HG03025 (cell line): Measurements from ENCODE around the gene DAZ1.
"Not testable (repeated sequence)": the region's sequence is repeated elsewhere in the genome, so short reads cannot be mapped to it uniquely, and the experiment has no call there.

ENCODE experiments used
- ATAC-seq: cut with Tn5 transposase; IDR thresholded peaks from one replicate; pipeline ENCODE4 v1.9.1; 2021; ENCODE audit warnings: mild to moderate bottlenecking, moderate library complexity; ENCODE audit not compliant: unreplicated experiment, low FRiP score

The DAZ1 gene, protein sequence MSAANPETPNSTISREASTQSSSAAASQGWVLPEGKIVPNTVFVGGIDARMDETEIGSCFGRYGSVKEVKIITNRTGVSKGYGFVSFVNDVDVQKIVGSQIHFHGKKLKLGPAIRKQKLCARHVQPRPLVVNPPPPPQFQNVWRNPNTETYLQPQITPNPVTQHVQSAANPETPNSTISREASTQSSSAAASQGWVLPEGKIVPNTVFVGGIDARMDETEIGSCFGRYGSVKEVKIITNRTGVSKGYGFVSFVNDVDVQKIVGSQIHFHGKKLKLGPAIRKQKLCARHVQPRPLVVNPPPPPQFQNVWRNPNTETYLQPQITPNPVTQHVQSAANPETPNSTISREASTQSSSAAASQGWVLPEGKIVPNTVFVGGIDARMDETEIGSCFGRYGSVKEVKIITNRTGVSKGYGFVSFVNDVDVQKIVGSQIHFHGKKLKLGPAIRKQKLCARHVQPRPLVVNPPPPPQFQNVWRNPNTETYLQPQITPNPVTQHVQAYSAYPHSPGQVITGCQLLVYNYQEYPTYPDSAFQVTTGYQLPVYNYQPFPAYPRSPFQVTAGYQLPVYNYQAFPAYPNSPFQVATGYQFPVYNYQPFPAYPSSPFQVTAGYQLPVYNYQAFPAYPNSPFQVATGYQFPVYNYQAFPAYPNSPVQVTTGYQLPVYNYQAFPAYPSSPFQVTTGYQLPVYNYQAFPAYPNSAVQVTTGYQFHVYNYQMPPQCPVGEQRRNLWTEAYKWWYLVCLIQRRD

DNA sequence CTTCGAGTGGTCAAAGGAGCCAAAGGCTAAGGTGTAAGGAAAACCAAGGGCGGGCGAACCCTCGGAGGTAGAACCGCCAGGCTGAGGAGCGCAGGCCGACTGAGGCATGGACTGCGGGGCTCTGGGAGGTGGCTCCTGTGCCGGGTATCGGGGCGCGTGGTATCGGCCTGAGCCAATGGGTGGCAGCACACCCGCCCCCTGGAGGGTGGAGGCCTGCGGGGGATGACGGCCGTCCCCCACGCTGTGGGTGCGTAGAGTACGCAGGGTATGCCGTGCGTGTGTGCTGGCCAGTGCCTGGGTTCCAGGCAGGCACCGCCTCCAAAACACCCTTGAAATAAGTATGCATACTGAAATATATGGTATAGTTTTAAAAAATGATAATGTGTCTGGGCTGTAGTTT lies at the start of gene DAZ1:
TSS of gene DAZ1 (minus strand) at position 101 of the 400 bp plus-strand sequence. CDS start 208 bp downstream, outside the sequence.
- ATAC-seq = not testable (repeated sequence)

GRCh38 chrY:23219233-23219632 lies 20.4 kb upstream of the DAZ1 start, which contains the start of gene DAZ2:
Gene DAZ2, plus strand, starts transcription at chrY:23219533. Its CDS starts 208 bp downstream, at chrY:23219741.
- ATAC-seq = not testable (repeated sequence)

GRCh38 chrY:23210681-23211080 lies 11.9 kb upstream of the DAZ1 start:
- not testable (repeated sequence) for ATAC-seq

DNA sequence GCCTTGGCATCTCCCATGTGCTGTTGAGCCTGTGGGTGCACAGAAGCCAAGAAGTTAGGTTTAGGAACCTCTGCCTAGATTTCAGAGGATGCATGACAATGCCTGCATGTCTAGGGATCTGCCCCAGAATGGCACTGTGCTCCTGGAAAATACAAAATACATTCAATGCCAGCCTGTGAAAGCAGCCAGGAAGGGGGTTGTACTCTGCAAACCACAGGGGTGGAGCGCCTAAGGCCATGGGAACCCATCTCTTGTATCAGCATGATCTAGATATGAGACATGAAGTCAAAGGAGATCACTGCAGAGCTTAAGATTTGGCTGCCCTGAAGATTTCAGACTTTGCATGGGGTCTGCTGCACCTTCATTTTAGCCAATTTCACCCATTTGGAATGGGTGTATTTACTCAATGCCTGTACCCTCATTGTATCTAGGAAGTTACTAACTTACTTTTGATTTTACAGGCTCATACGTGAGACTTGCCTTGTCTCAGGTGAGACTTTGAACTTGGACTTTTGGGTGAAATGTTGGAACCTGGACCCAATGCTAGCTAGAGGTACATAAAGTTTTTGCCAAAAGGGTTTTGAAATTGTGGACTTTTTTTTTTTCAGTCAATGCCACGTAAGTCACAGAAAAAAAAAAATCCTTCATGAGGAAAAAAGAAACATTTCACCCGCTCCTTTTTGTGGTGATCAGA lies 11.1 kb upstream of the DAZ1 start:
- ATAC-seq = not testable (repeated sequence)

DNA sequence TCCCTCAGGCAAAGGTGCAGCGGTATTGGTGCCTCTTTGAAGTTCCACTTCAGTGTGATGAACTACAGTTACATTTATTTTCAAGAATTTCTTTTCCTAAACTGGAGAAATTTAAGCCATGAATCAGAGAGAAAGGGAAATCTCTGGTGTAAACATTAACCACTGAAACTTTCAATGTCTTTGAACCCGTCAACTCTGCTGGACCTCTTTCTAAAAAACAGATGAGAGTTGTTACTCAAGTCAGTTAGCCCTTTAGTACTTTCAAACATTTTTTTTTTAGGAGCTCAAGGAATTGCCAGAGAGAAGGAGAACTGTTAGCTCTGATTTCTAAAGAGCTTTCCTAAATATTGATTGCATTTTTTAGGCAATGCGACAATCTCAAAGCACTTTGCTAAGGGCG lies 8.6 kb upstream of the DAZ1 start:
- not testable (repeated sequence) for ATAC-seq
